C4-2B (cell line): ENCODE measurements around the gene CDKL4.

Experiments used
- ZFX ChIP-seq: fragments of 450-650 bp; IDR thresholded peaks from 2 replicates; pipeline ENCODE4 v1.6.1; 2017
- TF ChIP-seq, protein P1 (sequence below): fragments of 450-650 bp; conservative IDR thresholded peaks from 2 replicates; pipeline ENCODE4 v1.5.1; 2017; ENCODE audit warnings: mild to moderate bottlenecking

GRCh38 chr2:39217192-39217550 lies 26.6 kb downstream of the CDKL4 start:
- TF ChIP-seq, protein P1, sequence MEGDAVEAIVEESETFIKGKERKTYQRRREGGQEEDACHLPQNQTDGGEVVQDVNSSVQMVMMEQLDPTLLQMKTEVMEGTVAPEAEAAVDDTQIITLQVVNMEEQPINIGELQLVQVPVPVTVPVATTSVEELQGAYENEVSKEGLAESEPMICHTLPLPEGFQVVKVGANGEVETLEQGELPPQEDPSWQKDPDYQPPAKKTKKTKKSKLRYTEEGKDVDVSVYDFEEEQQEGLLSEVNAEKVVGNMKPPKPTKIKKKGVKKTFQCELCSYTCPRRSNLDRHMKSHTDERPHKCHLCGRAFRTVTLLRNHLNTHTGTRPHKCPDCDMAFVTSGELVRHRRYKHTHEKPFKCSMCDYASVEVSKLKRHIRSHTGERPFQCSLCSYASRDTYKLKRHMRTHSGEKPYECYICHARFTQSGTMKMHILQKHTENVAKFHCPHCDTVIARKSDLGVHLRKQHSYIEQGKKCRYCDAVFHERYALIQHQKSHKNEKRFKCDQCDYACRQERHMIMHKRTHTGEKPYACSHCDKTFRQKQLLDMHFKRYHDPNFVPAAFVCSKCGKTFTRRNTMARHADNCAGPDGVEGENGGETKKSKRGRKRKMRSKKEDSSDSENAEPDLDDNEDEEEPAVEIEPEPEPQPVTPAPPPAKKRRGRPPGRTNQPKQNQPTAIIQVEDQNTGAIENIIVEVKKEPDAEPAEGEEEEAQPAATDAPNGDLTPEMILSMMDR: no peak
- no peak for TF ChIP-seq ZFX
